CD4-positive, alpha-beta T cell treated with Interleukin-17A for 4 hours (primary cell): ENCODE results near the gene FZD7.

Experiments
- DNase-seq: peaks from one replicate; pipeline ENCODE4 v3.0.0-alpha.2; 2020; ENCODE audit warnings: mixed read lengths

FZD7 gene

GRCh38 chr2:202038471-202039277 lies 5.0 kb downstream of the FZD7 start:
- DNase-seq = no peak

- DNase-seq = no peak
Observed at GRCh38 chr2:202039278-202040078, 5.8 kb downstream of the FZD7 start.

GRCh38 chr2:202040079-202040844 lies 6.6 kb downstream of the FZD7 start:
- no peak for DNase-seq

GRCh38 chr2:202042444-202042843 lies 8.8 kb downstream of the FZD7 start:
- no peak for DNase-seq

- DNase-seq = no peak
Observed at GRCh38 chr2:202043475-202043874, 9.8 kb downstream of the FZD7 start.

GRCh38 chr2:202044777-202045176 lies 11.1 kb downstream of the FZD7 start:
- no peak for DNase-seq

GRCh38 chr2:202046572-202046971 lies 12.9 kb downstream of the FZD7 start:
- DNase-seq = no peak

- DNase-seq = no peak
Observed at GRCh38 chr2:202049092-202049728, 15.6 kb downstream of the FZD7 start.

- no peak for DNase-seq
Observed at GRCh38 chr2:202049840-202050239, 16.2 kb downstream of the FZD7 start.

GRCh38 chr2:202050652-202051051 lies 17.0 kb downstream of the FZD7 start:
- no peak for DNase-seq

- no peak for DNase-seq
Observed at GRCh38 chr2:202051499-202052161, 18.0 kb downstream of the FZD7 start.

GRCh38 chr2:202052235-202052634 lies 18.6 kb downstream of the FZD7 start:
- DNase-seq = no peak

GRCh38 chr2:202054679-202055078 lies 21.0 kb downstream of the FZD7 start:
- DNase-seq = no peak

- peak; percentile 8 for DNase-seq
Observed at GRCh38 chr2:202056611-202057010, 23.0 kb downstream of the FZD7 start.

GRCh38 chr2:202060218-202060617 lies 26.6 kb downstream of the FZD7 start:
- DNase-seq = no peak

GRCh38 chr2:202061695-202062094 lies 28.0 kb downstream of the FZD7 start:
- DNase-seq = no peak

- no peak for DNase-seq
Observed at GRCh38 chr2:202064171-202064880, 30.7 kb downstream of the FZD7 start.

GRCh38 chr2:202064881-202065230 lies 31.2 kb downstream of the FZD7 start:
- no peak for DNase-seq

GRCh38 chr2:202065876-202066275 lies 32.2 kb downstream of the FZD7 start:
- no peak for DNase-seq

GRCh38 chr2:202066875-202067274 lies 33.2 kb downstream of the FZD7 start:
- DNase-seq = no peak

- DNase-seq = no peak
Observed at GRCh38 chr2:202067589-202067988, 33.9 kb downstream of the FZD7 start.
